Stimulated activated CD4-positive, alpha-beta T cell treated with anti-CD3 and anti-CD28 coated beads, Interleukin-4, amount 100 ng/mL, for 4 hours (primary cell): ENCODE measurements around the gene EPHB1.

Experiments
- DNase-seq, 2 experiments: peaks; one replicate each; pipeline ENCODE4 v3.0.0-alpha.2; 2020

EPHB1 gene

DNA sequence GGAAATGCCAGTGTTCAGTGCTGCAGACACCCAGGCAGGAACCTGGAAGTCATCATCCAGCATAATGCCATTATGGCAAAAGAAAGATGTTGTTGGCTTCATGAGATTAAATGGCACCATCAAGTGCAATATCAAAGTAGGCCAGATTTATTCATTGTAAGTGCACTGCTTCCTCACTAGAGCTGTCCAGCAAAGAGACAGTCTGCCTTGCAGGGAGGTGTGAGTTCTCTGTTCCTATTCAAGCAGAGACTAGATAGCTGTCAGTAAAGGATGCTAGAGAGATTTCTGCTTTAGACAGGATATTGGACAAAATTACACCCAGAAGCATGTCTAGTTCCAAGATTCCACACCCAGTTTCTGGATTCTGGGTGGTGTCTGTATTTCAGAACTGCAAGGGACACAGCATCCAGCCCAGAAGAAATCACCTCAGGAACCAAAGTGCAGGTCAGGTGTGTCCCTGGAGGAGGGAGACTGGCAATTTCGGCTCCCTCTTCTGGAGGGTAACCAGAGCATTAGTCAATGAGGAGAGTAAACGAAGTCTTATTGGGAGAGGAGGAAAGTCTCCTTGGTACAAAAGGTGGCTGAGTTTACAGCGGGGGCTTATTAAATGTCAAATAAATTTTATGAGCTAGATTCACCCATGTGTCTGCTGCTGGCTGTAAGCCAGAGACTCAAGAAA, 377.3 kb downstream of the EPHB1 start:
- DNase-seq, result no peak

DNA sequence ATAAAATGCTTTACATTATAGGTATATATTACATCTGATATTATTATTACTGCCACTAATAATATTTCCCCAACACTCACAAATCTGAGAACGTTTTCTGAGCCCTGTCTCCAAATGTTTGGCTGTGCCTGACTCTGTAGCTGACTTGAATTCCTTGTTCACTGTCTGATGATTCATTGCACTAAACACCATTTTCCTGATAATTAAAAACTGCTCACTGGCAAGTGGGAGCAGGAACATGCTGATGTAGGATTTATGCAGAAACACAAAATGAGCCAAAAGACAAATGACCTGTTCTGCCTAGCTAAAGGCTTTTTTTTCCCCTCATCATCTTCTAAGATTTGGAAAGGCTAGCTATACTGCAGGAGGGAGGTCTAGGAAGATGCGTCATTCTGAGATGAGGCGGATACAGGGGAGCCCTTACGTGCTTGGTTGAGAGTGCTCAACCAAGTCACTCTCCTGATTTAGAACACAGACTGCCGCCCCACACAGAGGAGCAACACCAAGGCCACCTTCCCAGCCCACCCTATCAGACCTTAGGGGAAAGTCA, 380.7 kb downstream of the EPHB1 start:
- DNase-seq, result no peak

DNA sequence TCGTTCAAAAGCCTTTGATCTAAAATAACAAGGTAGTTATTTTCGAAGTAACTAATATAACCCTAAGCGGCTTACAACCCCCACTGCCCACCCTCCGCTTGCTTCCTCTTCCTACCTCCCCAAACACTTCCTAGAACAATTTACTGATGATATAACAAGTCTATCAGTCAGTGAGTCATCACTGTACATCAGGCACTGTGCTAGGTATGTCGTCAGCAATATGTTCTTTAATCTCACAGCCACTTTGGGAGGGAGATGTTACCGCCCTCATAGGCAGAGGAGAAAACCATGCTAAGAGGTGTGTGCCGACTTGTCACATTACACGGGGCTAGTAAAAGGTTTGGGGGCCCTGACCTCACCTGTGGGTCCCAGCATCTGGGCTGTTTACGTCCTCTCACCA, 381.8 kb downstream of the EPHB1 start:
- no peak for DNase-seq

- no peak for DNase-seq
These were observed 383.5 kb downstream of the EPHB1 start for GRCh38 chr3:135178566-135178965.

- DNase-seq, result no peak
These were observed 386.3 kb downstream of the EPHB1 start for GRCh38 chr3:135181408-135181807.

DNA sequence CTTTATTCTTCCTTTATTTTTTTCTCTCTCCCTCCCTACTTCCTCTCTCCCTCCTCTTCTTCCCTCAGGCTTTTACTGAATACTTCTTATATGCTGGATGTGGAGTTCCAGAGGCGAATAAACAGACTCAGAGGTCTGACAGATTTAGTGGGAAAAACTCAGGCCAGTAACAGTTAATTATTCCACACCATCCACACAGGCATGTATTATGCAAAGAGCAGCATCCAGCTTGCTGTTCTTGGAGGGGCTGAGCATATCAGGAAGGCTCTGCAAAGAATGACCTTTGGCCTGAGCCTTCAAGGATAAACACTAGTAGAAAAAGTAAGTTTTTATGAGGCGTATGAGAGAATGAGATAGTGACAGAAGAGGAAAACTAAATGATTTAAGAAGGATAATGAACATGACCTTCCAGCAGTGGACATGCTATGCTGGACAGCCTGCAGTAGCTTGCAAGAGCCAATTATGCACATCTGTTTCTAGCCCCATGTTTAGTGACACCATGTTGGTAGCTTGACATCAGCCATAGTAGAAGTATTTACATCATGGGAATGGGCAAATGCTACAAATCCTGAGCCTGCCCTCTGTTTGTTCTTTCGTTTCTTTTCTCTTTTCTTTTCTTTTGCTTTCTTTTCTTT, 387.4 kb downstream of the EPHB1 start:
- DNase-seq, result no peak

- no peak for DNase-seq
These were observed 395.6 kb downstream of the EPHB1 start for GRCh38 chr3:135190658-135191057.

DNA sequence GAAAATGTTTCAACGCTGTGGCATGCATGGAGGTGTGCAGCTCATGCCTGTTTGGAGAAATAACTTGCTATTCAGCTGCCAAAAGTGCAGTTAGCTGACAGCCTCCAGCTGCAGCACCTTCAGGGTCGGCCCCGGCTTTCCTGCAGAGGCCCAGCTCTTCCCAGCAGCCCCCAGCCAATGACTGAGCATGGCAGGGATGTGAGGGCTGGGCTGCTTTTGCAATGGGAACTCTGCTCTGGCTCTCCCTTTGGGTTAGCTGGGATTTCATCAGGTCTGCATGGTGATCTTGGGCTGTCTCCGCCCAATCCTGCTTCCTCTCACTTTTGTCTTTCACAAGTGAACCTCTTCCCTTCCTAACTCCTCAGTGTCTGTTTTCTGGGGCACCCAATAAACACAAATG, 396.6 kb downstream of the EPHB1 start:
- DNase-seq, result no peak

DNA sequence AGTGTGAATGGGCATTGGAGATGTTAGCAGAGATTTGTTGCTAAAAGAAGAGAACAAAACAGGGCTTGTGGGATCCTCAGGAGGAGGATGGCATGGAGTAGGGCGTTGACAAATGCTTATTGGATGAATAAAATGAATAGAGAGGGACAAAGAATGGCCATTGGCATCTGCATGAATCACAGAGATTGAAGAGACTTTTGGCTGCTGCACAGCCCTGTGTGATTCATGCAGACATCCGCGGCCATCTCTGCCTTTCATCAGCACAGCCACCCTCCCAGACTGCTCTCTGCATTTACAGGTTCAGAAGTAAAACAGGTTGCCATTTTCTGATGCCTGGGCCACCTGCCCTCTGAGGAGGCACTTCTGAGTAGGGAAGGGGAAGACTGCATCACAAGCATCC, 397.9 kb downstream of the EPHB1 start:
- no peak for DNase-seq

DNA sequence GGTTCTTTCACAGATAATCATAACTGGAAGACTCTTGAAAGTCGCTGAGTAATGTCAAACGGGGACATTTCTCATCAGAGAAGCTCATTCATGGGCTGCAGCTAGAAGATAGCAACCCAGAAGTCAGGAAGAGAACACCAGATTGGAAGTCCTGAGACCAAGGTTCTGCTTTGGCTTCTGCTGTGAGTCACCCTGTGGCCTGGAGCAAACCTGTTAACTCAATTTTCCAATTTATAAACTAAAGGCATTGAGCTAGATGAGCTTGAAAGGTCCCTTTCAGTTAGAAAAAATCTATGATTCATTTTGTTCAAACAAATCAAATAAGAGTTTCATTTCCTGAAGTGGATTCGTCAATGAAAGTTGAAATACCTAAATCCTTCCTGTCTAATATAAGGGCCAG, 402.2 kb downstream of the EPHB1 start:
- DNase-seq, result no peak

DNA sequence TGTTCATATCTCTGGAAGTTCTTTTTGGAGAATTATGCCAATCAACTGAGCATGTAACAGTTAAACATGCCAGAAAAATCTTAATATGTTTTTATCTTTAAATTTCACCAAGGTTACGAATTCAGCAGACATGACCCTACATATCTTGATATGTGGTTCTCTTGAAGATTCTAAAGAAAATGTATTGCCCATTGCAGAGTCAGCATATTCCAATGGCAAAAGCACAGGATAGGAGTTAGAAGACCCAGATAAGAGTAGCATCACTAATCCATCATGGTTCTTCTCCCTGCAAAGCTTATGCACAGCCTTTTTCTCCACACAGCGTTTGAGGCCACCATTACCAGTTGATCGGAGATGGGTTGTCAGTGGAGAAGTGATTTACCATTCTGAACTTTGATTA, 402.8 kb downstream of the EPHB1 start:
- DNase-seq, result no peak

DNA sequence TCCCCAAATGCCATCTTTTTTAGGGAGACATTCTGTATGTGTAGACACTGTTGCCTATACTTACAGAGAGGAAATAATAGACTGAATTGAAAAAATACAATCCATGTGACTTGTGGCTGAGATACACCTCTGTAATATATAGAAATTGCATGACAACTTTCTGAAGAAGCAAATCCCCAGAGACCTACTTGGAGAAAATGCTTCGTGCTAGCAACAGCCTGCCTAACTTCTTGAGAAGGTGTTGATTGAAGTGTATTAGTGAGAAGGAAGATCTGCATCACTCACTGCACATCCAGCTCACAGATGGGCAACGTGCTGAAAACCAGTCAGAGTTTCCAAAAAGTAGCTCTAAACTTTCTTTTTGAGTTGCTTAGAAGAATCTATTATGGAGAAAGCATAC, 404.1 kb downstream of the EPHB1 start:
- no peak for DNase-seq

GRCh38 chr3:135203026-135203425, 408.0 kb downstream of the EPHB1 start:
- DNase-seq, result no peak

DNA sequence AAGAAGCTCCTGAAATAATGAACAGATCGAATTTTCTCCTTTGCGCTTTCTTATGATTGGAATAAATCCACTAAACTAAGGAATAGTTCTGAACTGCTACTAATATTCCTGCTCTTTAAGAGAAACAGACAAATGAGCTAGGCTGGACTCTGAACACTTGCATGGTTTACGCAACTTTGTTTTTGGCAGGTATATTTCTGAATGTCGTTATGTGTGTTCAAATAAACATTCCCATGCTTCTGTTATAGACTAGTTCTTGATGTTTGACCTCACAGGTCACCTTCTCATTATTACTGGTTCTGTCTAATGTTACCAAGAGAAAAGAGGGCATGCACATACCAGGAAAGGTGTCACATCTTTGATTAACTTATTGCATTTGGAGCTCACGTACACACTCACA, 418.2 kb downstream of the EPHB1 start:
- DNase-seq, result no peak

DNA sequence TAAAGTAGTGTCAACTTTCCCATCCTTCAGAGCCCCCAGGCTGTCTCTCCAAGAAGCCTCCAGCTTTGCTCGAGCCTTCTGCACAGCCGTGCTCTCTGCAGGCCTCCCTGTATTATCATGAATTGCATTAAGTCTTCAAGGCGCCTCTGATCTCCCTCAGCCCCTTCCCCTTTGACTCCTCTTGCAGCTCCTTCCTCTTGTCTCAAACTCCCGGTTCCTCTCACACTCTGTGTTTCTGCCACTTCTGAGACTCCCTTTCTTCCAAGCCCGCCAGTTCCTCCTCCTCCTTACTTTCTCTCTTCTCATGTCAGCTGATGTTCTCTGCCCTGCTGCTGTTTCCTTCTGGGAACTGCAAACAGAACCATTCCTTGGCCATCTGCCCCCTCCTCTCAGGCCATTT, 418.8 kb downstream of the EPHB1 start:
- DNase-seq, result no peak

DNA sequence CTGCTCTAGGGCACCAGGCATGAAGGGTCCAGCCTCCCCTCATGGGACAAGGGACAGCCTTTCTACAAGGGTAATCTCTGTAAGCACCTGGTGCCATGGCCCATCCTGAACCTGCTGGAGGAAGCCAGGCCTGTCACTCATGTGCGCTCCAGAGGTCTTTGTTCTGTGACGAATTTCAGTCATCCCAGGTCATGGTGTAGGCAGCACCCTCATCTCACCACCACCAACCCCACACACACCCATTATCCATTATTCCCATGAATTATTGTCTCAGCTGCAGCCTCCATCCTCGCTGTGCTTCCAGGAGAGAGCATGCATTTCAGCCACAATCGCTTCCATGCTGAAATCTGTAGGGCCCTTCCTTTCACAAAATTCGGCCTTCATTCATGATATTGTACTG, 419.3 kb downstream of the EPHB1 start:
- DNase-seq, result no peak

DNA sequence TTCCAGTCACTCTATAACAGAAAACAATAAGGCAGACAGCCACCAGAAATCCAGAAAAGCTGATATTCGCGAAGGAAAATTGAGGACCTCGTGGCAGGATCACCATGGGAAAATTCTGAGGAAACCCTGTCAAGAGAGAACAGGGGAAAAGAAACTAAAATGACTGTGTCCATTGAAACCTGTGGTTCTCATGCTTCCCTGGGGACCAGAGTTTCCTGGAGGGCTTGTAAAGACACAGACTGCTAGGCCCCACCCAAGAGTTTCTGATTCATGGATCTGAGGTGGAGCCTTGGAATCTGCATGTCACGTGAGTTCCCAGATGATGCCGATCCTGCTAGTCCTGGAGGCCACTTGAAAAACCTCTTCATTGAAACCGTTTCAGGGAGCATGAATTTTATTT, 420.5 kb downstream of the EPHB1 start:
- no peak for DNase-seq

DNA sequence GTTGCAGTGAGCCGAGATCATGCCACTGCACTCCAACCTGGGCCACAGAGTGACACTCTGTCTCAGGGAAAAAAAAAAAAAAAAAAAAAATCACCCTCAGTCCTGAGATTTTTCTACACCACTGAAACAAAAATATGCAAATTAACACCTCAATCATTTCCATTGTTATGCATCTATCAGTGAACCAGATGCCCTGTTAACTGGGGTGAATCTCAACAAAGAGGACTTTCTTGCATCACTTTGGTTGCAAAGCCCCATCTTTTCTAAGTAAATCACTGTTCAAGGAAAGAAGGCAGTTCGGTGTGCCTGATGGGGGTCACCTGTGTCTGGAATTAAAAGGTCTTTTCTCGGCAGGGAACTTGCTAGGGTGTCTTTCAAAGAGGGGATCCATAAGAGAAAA, 421.6 kb downstream of the EPHB1 start:
- no peak for DNase-seq

DNA sequence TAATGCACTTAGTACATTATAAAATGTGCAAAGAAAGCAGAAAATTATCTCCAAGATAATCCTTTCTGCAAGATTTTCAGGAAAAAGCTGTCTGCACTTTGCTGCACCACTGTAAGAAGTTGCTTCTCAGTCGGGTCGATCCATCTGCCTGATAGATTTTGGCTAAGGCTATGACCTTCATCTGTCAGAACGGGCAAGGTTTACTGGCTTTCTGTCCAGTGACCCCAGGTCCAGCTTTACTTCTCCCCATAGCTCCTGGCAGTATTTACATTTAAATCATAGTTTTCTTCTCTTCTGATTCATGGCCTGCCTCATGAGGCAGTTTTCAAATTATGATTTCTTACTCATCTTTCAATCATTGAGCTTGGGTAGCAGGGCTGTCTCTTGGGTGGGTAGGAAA, 422.7 kb downstream of the EPHB1 start:
- no peak for DNase-seq

DNA sequence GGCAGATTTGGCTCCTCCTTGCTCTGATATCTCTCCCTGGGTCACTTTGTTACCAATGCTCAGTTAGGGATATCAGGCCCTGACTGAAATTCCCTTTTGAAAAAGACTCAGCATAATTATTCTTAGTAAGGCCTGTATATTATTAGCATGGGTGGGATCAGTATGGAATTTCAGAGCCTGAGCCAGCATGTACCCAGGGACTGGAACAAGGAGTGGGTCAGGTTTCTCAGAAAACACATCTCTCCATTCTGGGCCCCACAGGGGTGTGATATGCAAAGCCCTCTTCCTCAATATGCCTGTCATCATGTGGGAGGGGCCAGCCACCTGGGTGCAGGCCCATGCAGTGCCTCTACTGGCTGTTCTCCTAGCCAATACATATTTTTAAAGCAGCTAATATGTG, 423.2 kb downstream of the EPHB1 start:
- DNase-seq, result no peak

- no peak for DNase-seq
These were observed 423.7 kb downstream of the EPHB1 start for GRCh38 chr3:135218782-135219181.

GRCh38 chr3:135224815-135225362, 429.8 kb downstream of the EPHB1 start:
- no peak for DNase-seq

DNA sequence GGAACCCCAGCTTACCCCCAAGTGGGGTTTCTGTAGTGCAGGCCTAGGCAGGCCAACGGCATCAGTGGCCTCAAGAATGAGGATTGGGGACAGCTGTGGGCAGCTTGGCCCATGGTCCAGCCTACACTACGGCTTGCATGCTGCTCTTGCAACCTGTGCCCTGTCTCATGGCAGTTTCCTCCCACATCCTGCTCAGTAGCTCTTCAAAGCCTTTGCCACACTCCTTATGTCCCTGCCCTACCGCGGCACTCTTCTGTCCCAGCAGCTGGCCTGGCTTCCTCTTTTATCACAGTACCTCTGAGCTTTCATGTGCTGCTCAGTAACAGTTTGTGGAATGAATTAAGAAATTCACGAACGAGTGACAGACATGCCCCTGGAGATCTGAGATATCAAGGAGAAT, 431.0 kb downstream of the EPHB1 start:
- DNase-seq, result no peak

- no peak for DNase-seq
These were observed 433.1 kb downstream of the EPHB1 start for GRCh38 chr3:135228201-135228600.
